K562 treated with DMSO at 1 percent for 4 hours (cell line): Measurements from ENCODE around the gene ZMYM3. TPM values are rescaled to one million over a fixed set of nuclear protein-coding genes. Genes with fewer than 3 reads are reported as not detected.

Source experiments
- total RNA-seq: library from RNA; unstranded; fragments of 300-600 nt; gene quantifications from 2 replicates; pipeline ENCODE4 v1.2.3, GENCODE V29; 2022; ENCODE audit not compliant: insufficient read depth

The ZMYM3 gene
- total RNA-seq = 20.5 and 24.1 TPM in 2 replicates

GRCh38 chrX:71254092-71254963, at the start of gene ZMYM3:
TSS of gene ZMYM3 (minus strand) at chrX:71254140. CDS start at chrX:71253255, 885 bp downstream.

GRCh38 chrX:71301195-71301924, 47.4 kb upstream of the ZMYM3 start, which contains the start of gene ITGB1BP2:
TSS of gene ITGB1BP2 (plus strand) at chrX:71301750. CDS start at chrX:71301807, 57 bp downstream.

GRCh38 chrX:71283403-71284143, 29.6 kb upstream of the ZMYM3 start, which contains the start of gene NONO:
TSS of gene NONO (plus strand) at chrX:71283635. CDS start at chrX:71290638, 7,003 bp downstream.

GRCh38 chrX:71222929-71223328, 31.0 kb downstream of the ZMYM3 start, which contains the start of gene GJB1:
TSS of gene GJB1 (plus strand) at chrX:71223224. CDS start at chrX:71223708, 484 bp downstream.

Other genes with a start within 250 kb of the ZMYM3 start
- 27.2 and 28.0 TPM in 2 replicates for gene SNX12, start 185.8 kb downstream of the ZMYM3 start, total RNA-seq
- 14.3 and 18.2 TPM in 2 replicates for gene FOXO4, start 158.3 kb downstream of the ZMYM3 start, total RNA-seq
- gene CXorf65, start 147.4 kb downstream of the ZMYM3 start, total RNA-seq = not detected in 2 replicates
- gene IL2RG, start 142.6 kb downstream of the ZMYM3 start, total RNA-seq = 10.7 and 19.0 TPM in 2 replicates
- 37.0 and 37.2 TPM in 2 replicates for gene MED12, start 135.5 kb downstream of the ZMYM3 start, total RNA-seq
- 1.6 and 1.8 TPM in 2 replicates for gene NLGN3, start 109.3 kb downstream of the ZMYM3 start, total RNA-seq
- not detected in 2 replicates for gene GJB1, start 30.9 kb downstream of the ZMYM3 start, total RNA-seq
- gene NONO, start 29.5 kb upstream of the ZMYM3 start, total RNA-seq = 317 and 347 TPM in 2 replicates
- gene ITGB1BP2, start 47.6 kb upstream of the ZMYM3 start, total RNA-seq = 1.6 TPM in 2 replicates
- 12.8 and 13.3 TPM in 2 replicates for gene TAF1, start 112.2 kb upstream of the ZMYM3 start, total RNA-seq